DOHH2 (cell line): ENCODE results near the gene EPSTI1.

Experiments
- H3F3A ChIP-seq: fragments of 200-600 bp; sonication (generic), shearing (Covaris generic); 2 replicates; pipeline ENCODE4 v1.6.0; 2016; ENCODE audit warnings: antibody characterized with exemption, mild to moderate bottlenecking; ENCODE audit not compliant: control insufficient read depth, insufficient read depth
- H3K27ac ChIP-seq: fragments of 200-600 bp; sonication (generic); 2 replicates; pipeline ENCODE4 v1.5.1; 2014; ENCODE audit warnings: low read depth, mild to moderate bottlenecking, low read length, moderate library complexity
- H3K27me3 ChIP-seq: fragments of 200-600 bp; sonication (generic); 2 replicates; pipeline ENCODE4 v1.6.1; 2014; ENCODE audit warnings: mild to moderate bottlenecking, low read length, mixed read lengths; ENCODE audit not compliant: control insufficient read depth
- H3K36me3 ChIP-seq: fragments of 200-600 bp; sonication (generic); 2 replicates; pipeline ENCODE4 v1.6.1; 2014; ENCODE audit warnings: mild to moderate bottlenecking, low read length, moderate library complexity, mixed read lengths; ENCODE audit not compliant: control insufficient read depth
- H3K4me1 ChIP-seq: fragments of 200-600 bp; sonication (generic); 2 replicates; pipeline ENCODE4 v1.6.1; 2014; ENCODE audit warnings: mild to moderate bottlenecking, low read length, mixed read lengths; ENCODE audit not compliant: control insufficient read depth
- H3K4me2 ChIP-seq: fragments of 200-600 bp; sonication (generic); 2 replicates; pipeline ENCODE4 v1.6.0; 2014; ENCODE audit warnings: mild to moderate bottlenecking, low read length, moderate library complexity
- H3K4me3 ChIP-seq: fragments of 200-600 bp; sonication (generic); 2 replicates; pipeline ENCODE4 v1.5.1; 2014; ENCODE audit warnings: mild to moderate bottlenecking, low read length, mixed read lengths
- H3K79me2 ChIP-seq: fragments of 200-600 bp; sonication (generic); 2 replicates; pipeline ENCODE4 v1.6.1; 2014; ENCODE audit warnings: mild to moderate bottlenecking, low read length, mixed read lengths; ENCODE audit not compliant: control insufficient read depth
- H3K9me2 ChIP-seq: fragments of 200-600 bp; sonication (generic); replicated peaks from 2 replicates; pipeline ENCODE4 v1.6.1; 2014; ENCODE audit warnings: mild to moderate bottlenecking, low read length, mixed read lengths; ENCODE audit not compliant: control insufficient read depth
- H3K9me3 ChIP-seq: fragments of 200-600 bp; sonication (generic); 2 replicates; pipeline ENCODE4 v1.6.1; 2014; ENCODE audit warnings: antibody characterized with exemption, low read length, mixed read lengths; ENCODE audit not compliant: control insufficient read depth, insufficient read depth
- H4K20me1 ChIP-seq: fragments of 200-600 bp; sonication (generic); 2 replicates; pipeline ENCODE4 v1.6.0; 2014; ENCODE audit warnings: low read depth, mild to moderate bottlenecking, antibody characterized with exemption, low read length, moderate library complexity; ENCODE audit not compliant: control insufficient read depth, insufficient read depth
- CTCF ChIP-seq: fragments of 200-600 bp; sonication (generic); IDR thresholded peaks from one replicate; pipeline ENCODE4 v1.5.1; 2014; ENCODE audit warnings: antibody characterized with exemption, mild to moderate bottlenecking, low read depth, low read length; ENCODE audit not compliant: poor library complexity, severe bottlenecking
- EZH2phosphoT487 ChIP-seq: fragments of 200-600 bp; sonication (generic); IDR thresholded peaks from 2 replicates; pipeline ENCODE4 v1.6.1; 2017; ENCODE audit warnings: borderline replicate concordance, mild to moderate bottlenecking, antibody characterized with exemption, low read length, moderate library complexity, mixed read lengths

Gene EPSTI1

GRCh38 chr13:42924344-42924743, 67.7 kb downstream of the EPSTI1 start:
- Histone ChIP-seq H3K4me2 (no peak overlapping the region), H3K9me2 (no peaks in the 10 kb centered on the region), H3K4me1 (no peaks in the 10 kb centered on the region), H3K9me3 (no peaks in the 10 kb centered on the region), H3K27me3 (no peaks in the 10 kb centered on the region), H3K4me3 (no peak overlapping the region), H3K36me3 (no peaks in the 10 kb centered on the region), H3F3A (no peaks in the 10 kb centered on the region), H3K27ac (no peak overlapping the region), H4K20me1 (no peaks in the 10 kb centered on the region), H3K79me2 (no peaks in the 10 kb centered on the region)
- TF ChIP-seq EZH2phosphoT487, result no peak
- TF ChIP-seq CTCF, result no peak

GRCh38 chr13:42907745-42908144, 84.3 kb downstream of the EPSTI1 start:
- Histone ChIP-seq H3K79me2 (no peaks in the 10 kb centered on the region), H3K4me1 (no peaks in the 10 kb centered on the region), H3K9me3 (no peaks in the 10 kb centered on the region), H3F3A (no peaks in the 10 kb centered on the region), H3K36me3 (no peaks in the 10 kb centered on the region), H3K4me3 (no peak overlapping the region), H4K20me1 (no peaks in the 10 kb centered on the region), H3K4me2 (no peak overlapping the region), H3K9me2 (no peaks in the 10 kb centered on the region), H3K27ac (no peak overlapping the region), H3K27me3 (no peaks in the 10 kb centered on the region)
- no peak for TF ChIP-seq CTCF
- no peak for TF ChIP-seq EZH2phosphoT487

GRCh38 chr13:42906257-42906656, 85.8 kb downstream of the EPSTI1 start:
- Histone ChIP-seq H3K4me1 (no peaks in the 10 kb centered on the region), H3K36me3 (no peaks in the 10 kb centered on the region), H4K20me1 (no peaks in the 10 kb centered on the region), H3K9me2 (no peaks in the 10 kb centered on the region), H3F3A (no peaks in the 10 kb centered on the region), H3K27ac (no peak overlapping the region), H3K4me3 (no peak overlapping the region), H3K79me2 (no peaks in the 10 kb centered on the region), H3K27me3 (no peaks in the 10 kb centered on the region), H3K9me3 (no peaks in the 10 kb centered on the region), H3K4me2 (no peak overlapping the region)
- TF ChIP-seq EZH2phosphoT487 (no peak), CTCF (no peak)

GRCh38 chr13:42905579-42905978, 86.5 kb downstream of the EPSTI1 start:
- Histone ChIP-seq H3F3A (no peaks in the 10 kb centered on the region), H3K9me3 (no peaks in the 10 kb centered on the region), H3K27me3 (no peaks in the 10 kb centered on the region), H3K4me1 (no peaks in the 10 kb centered on the region), H3K27ac (no peak overlapping the region), H3K4me3 (no peak overlapping the region), H3K4me2 (no peak overlapping the region), H3K36me3 (no peaks in the 10 kb centered on the region), H4K20me1 (no peaks in the 10 kb centered on the region), H3K9me2 (no peaks in the 10 kb centered on the region), H3K79me2 (no peaks in the 10 kb centered on the region)
- TF ChIP-seq CTCF (no peak), EZH2phosphoT487 (no peak)
